HCT116 (cell line): ENCODE results near the gene SH3D21. TPM values are rescaled to one million over a fixed set of nuclear protein-coding genes. Genes with fewer than 3 reads are reported as not detected.

ENCODE experiments used
- ATAC-seq: fragments of 200-7000 bp; cut with Tn5 transposase; 2 replicates; pipeline ENCODE4 v1.9.1; 2020; ENCODE audit warnings: mild to moderate bottlenecking, moderate library complexity
- BruUV-seq: library from RNA; stranded (reverse); fragments of 400-500 nt; replicated peaks from 2 replicates; lab custom pipeline; 2021; lab: Mats Ljungman, UMichigan
- CTCF ChIA-PET: fragments of 300-600 bp; sonication (Branson Sonifier 250); formaldehyde crosslinking; loops from one replicate; lab custom pipeline; 2021; ENCODE audit warnings: antibody characterized with exemption; lab: Charles Lee
- POLR2A ChIA-PET: fragments of 300-600, 350-600 bp; sonication (Branson Sonifier 250); formaldehyde crosslinking; loops from one replicate; lab custom pipeline; 2021; ENCODE audit warnings: antibody characterized with exemption; lab: Charles Lee
- RAD21 ChIA-PET, 2 experiments: fragments of 300-600 bp; sonication (Branson Sonifier 250); formaldehyde crosslinking; loops; one replicate each; lab custom pipeline; 2023; ENCODE audit warnings: low total read pairs in 2 of 2; ENCODE audit not compliant: uncharacterized antibody in 2 of 2, unreplicated experiment in 2 of 2, low non-redundant PET in 1 of 2; lab: Charles Lee
- DNase-seq: peaks from one replicate; pipeline ENCODE4 v3.0.0-alpha.2; 2010; ENCODE audit warnings: low read depth, low spot score
- H2AFZ ChIP-seq: fragments of 200-600 bp; shearing (Covaris generic), sonication (generic); 2 replicates; pipeline ENCODE4 v1.6.1; 2017; ENCODE audit warnings: low read depth, mixed run types, mixed read lengths, antibody characterized with exemption, low read length; ENCODE audit not compliant: poor library complexity, severe bottlenecking
- H3K27ac ChIP-seq: 2 replicates; pipeline ENCODE4 v1.5.1; 2012; ENCODE audit warnings: low read depth, low read length
- H3K27me3 ChIP-seq: fragments of 200-600 bp; sonication (generic); 2 replicates; pipeline ENCODE4 v1.6.1; 2016; ENCODE audit warnings: mixed run types, low read length, mixed read lengths; ENCODE audit not compliant: insufficient read depth
- H3K36me3 ChIP-seq, 2 experiments: fragments of 200-500 bp in 1 of 2; fragments of 200-600 bp in 1 of 2; sonication (Bioruptor generic) in 1 of 2; sonication (generic) in 1 of 2; 2 replicates each; pipeline versions ENCODE4 v1.5.1 to v1.6.1; 2014 to 2016; ENCODE audit warnings: low read length in 2 of 2, inconsistent platforms in 1 of 2, mixed read lengths in 1 of 2, mixed run types in 1 of 2; ENCODE audit not compliant: insufficient read depth in 2 of 2, control insufficient read depth in 1 of 2
- H3K4me1 ChIP-seq, 2 experiments: fragments of 200-600 bp in 1 of 2; sonication (generic) in 1 of 2; 2 replicates each; pipeline versions ENCODE4 v1.5.1 to v1.6.1; 2012 to 2017; ENCODE audit warnings: low read length in 2 of 2, inconsistent platforms in 1 of 2, mild to moderate bottlenecking in 1 of 2, mixed read lengths in 1 of 2, mixed run types in 1 of 2, moderate library complexity in 1 of 2; ENCODE audit not compliant: insufficient read depth in 2 of 2, control insufficient read depth in 1 of 2
- H3K4me2 ChIP-seq: fragments of 200-600 bp; sonication (generic); 2 replicates; pipeline ENCODE4 v1.6.1; 2017; ENCODE audit warnings: mixed run types, low read length, mixed read lengths
- H3K4me3 ChIP-seq, 2 experiments: fragments of 200-600 bp in 1 of 2; sonication (generic) in 1 of 2; replicated peaks in 1 of 2; 2 replicates each; pipeline ENCODE4 v1.5.1; 2011 to 2016; ENCODE audit warnings: low read length in 2 of 2, control low read depth in 1 of 2, low read depth in 1 of 2, mild to moderate bottlenecking in 1 of 2, mixed read lengths in 1 of 2, mixed run types in 1 of 2
- H3K79me2 ChIP-seq: fragments of 200-600 bp; sonication (generic); 2 replicates; pipeline ENCODE4 v1.6.1; 2017; ENCODE audit warnings: mild to moderate bottlenecking, mixed run types, low read length, moderate library complexity, mixed read lengths; ENCODE audit not compliant: insufficient read depth
- H3K9ac ChIP-seq: fragments of 200-600 bp; sonication (generic); 2 replicates; pipeline ENCODE4 v1.6.1; 2016; ENCODE audit warnings: low read length, mixed read lengths
- H3K9me2 ChIP-seq: fragments of 200-600 bp; sonication (generic), shearing (Covaris generic); 2 replicates; pipeline ENCODE4 v1.6.1; 2017; ENCODE audit warnings: mixed run types, mild to moderate bottlenecking, moderate library complexity; ENCODE audit not compliant: insufficient read depth
- H3K9me3 ChIP-seq, 2 experiments: fragments of 200-500 bp in 1 of 2; fragments of 200-600 bp in 1 of 2; sonication (Bioruptor generic) in 1 of 2; sonication (generic) in 1 of 2; 2 replicates each; pipeline ENCODE4 v1.6.1; 2014 to 2017; ENCODE audit warnings: low read length in 2 of 2, mixed read lengths in 2 of 2, inconsistent platforms in 1 of 2, low read depth in 1 of 2, mild to moderate bottlenecking in 1 of 2, mixed run types in 1 of 2, moderate library complexity in 1 of 2; ENCODE audit not compliant: control insufficient read depth in 1 of 2, insufficient read depth in 1 of 2
- H4K20me1 ChIP-seq: fragments of 200-600 bp; sonication (generic), shearing (Covaris generic); 2 replicates; pipeline ENCODE4 v1.6.1; 2017; ENCODE audit warnings: mixed run types, mild to moderate bottlenecking, moderate library complexity; ENCODE audit not compliant: insufficient read depth
- CBX3 ChIP-seq: IDR thresholded peaks from 2 replicates; pipeline ENCODE4 v1.6.1; 2012; ENCODE audit warnings: low read depth
- CEBPB ChIP-seq: IDR thresholded peaks from 2 replicates; pipeline ENCODE4 v1.6.1; 2012; ENCODE audit warnings: low read depth
- EZH2 ChIP-seq: fragments of 200-600 bp; sonication (generic); IDR thresholded peaks from 2 replicates; pipeline ENCODE4 v1.6.1; 2017; ENCODE audit warnings: antibody characterized with exemption, mixed run types
- EZH2phosphoT487 ChIP-seq: fragments of 200-600 bp; IDR thresholded peaks from 2 replicates; pipeline ENCODE4 v1.6.1; 2018; ENCODE audit warnings: antibody characterized with exemption, borderline replicate concordance
- POLR2AphosphoS5 ChIP-seq: IDR thresholded peaks from 2 replicates; pipeline ENCODE4 v1.6.1; 2011; ENCODE audit warnings: mild to moderate bottlenecking, low read depth, low read length, moderate library complexity
- TCF7L2 ChIP-seq: IDR thresholded peaks from 2 replicates; pipeline ENCODE4 v1.7.0; 2011; ENCODE audit warnings: borderline replicate concordance, inconsistent platforms; ENCODE audit not compliant: insufficient read depth, insufficient read length; ENCODE audit errors: extremely low read depth
- intact Hi-C: fragments of 100-400 bp; cut with micrococcal nuclease; formaldehyde crosslinking; loops from 2 replicates; pipeline ENCODE4 v1.10.0; 2022
- total RNA-seq: library from RNA; stranded (reverse); gene quantifications from one replicate; pipeline ENCODE4 v1.2.1, GENCODE V29; 2021; ENCODE audit not compliant: unreplicated experiment
- TF ChIP-seq, protein P1 (sequence below): IDR thresholded peaks from 2 replicates; pipeline ENCODE4 v1.6.1; 2012
- TF ChIP-seq, protein P2 (sequence below): IDR thresholded peaks from 2 replicates; pipeline ENCODE4 v1.6.1; 2012
- TF ChIP-seq, protein P3 (sequence below): IDR thresholded peaks from 2 replicates; pipeline ENCODE4 v1.6.1; 2011; ENCODE audit warnings: mild to moderate bottlenecking, low read length, moderate library complexity; ENCODE audit not compliant: insufficient replicate concordance; ENCODE audit errors: extremely low read depth
- TF ChIP-seq, protein P4 (sequence below), 3 experiments: fragments of 200-600 bp in 1 of 3; sonication (generic) in 1 of 3; IDR thresholded peaks in 2 of 3; conservative IDR thresholded peaks in 1 of 3; 2 replicates each; pipeline ENCODE4 v1.5.1; 2012 to 2017; ENCODE audit warnings: low read depth in 2 of 3, low read length in 2 of 3, antibody characterized with exemption in 1 of 3, borderline replicate concordance in 1 of 3, control low read depth in 1 of 3, mild to moderate bottlenecking in 1 of 3, mixed read lengths in 1 of 3, mixed run types in 1 of 3, moderate library complexity in 1 of 3; ENCODE audit not compliant: insufficient read depth in 1 of 3

The SH3D21 gene
- total RNA-seq, 1 experiment from 2014 or later, result 9.3 TPM

DNA sequence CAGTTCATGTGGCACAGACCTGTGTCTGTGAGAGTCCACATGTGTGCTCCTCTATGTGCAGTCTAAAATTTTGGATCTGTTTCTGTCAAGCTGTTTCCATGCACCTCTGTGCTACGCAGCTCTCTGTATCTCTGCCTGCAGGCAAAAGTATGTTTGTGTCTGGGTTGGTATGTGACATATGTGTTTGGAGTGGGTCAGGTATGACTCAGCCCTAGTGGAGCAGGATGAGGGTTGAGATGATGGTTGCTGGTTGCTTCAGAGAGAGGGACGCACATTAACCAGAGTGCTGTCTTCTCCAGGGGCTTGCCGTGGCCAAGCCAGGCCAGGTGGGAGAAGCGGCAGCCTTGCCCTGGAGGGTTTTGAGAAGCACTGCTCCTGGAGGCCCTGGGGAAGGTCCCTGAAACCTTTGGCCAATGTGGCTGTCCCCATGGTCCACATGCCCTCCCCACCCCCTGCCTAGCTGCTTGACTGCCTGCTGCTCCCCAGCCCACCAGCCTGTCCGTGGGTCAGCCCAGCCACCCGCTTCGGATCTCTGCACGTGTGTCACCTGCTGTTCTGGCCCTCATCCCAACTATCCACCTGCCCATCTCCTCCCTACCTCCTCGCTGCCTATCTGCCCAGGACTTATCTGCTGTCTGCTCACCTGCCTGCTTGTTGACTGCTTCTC lies 21.4 kb downstream of the SH3D21 start:
- intact Hi-C loops, result no loop called here
- no peak overlapping the region for H3K9ac ChIP-seq
- H3K79me2 ChIP-seq, result peaks cover 4% of the 10 kb centered on the region; the same call in 1 of the 2 replicates
- no peak overlapping the region for H3K4me2 ChIP-seq
- ChIA-PET RAD21 (no interaction called here), CTCF (no interaction called here), POLR2A (no interaction called here)
- H3K4me3 ChIP-seq, result no peak overlapping the region
- H3K9me2 ChIP-seq, result no peaks in the 10 kb centered on the region
- no peaks in the 10 kb centered on the region for H3K9me3 ChIP-seq
- TF ChIP-seq POLR2AphosphoS5 (no peak), CEBPB (no peak)
- TF ChIP-seq, protein P1, sequence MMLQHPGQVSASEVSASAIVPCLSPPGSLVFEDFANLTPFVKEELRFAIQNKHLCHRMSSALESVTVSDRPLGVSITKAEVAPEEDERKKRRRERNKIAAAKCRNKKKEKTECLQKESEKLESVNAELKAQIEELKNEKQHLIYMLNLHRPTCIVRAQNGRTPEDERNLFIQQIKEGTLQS, result no peak
- no peak overlapping the region for H3K27ac ChIP-seq
- DNase-seq (no peak), ATAC-seq (no peak)
- BruUV-seq, result no TSS peak
- H3K36me3 ChIP-seq, result no peaks in the 10 kb centered on the region
- H3K27me3 ChIP-seq, result no peaks in the 10 kb centered on the region
- H3K4me1 ChIP-seq, result peaks cover 16 to 45% of the 10 kb centered on the region in 2 experiments
- no peak overlapping the region for H2AFZ ChIP-seq
- H4K20me1 ChIP-seq, result no peaks in the 10 kb centered on the region

DNA sequence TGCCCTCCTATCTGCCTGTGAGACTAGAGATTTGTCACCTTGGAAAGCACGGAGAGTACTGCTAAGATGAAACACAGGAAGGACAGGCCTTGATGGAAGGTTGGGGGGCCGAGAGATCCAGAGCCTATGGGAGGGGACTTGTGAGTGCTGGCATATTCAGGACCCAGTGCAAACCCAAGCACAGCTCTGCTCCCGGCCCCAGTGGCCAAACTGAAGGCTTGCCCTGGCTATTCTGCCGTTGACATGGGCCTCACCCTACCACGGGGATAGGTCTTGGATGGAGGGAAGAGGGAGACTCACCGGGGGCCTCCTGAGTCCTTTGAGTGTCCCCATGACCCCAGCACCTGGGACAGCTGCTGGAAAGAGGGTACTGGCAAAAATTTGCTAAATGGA lies 21.9 kb downstream of the SH3D21 start:
- Histone ChIP-seq H3K9me3 (no peaks in the 10 kb centered on the region), H3K27me3 (no peaks in the 10 kb centered on the region), H3K79me2 (peaks cover under 1% of the 10 kb centered on the region; the same call in 1 of the 2 replicates), H3K4me3 (no peak overlapping the region), H3K4me2 (no peak overlapping the region), H3K27ac (no peak overlapping the region), H3K9ac (no peak overlapping the region), H4K20me1 (no peaks in the 10 kb centered on the region), H3K36me3 (no peaks in the 10 kb centered on the region), H3K4me1 (peaks cover 16 to 40% of the 10 kb centered on the region in 2 experiments), H3K9me2 (no peaks in the 10 kb centered on the region), H2AFZ (no peak overlapping the region)
- no peak for DNase-seq
- intact Hi-C loops, result no loop called here
- ChIA-PET RAD21 (no interaction called here), POLR2A (no interaction called here), CTCF (no interaction called here)
- ATAC-seq, result no peak
- BruUV-seq, result no TSS peak
- TF ChIP-seq CBX3, result no peak
- TF ChIP-seq, protein P2, sequence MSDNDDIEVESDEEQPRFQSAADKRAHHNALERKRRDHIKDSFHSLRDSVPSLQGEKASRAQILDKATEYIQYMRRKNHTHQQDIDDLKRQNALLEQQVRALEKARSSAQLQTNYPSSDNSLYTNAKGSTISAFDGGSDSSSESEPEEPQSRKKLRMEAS, result no peak
- no peak for TF ChIP-seq EZH2phosphoT487
- TF ChIP-seq, protein P3, sequence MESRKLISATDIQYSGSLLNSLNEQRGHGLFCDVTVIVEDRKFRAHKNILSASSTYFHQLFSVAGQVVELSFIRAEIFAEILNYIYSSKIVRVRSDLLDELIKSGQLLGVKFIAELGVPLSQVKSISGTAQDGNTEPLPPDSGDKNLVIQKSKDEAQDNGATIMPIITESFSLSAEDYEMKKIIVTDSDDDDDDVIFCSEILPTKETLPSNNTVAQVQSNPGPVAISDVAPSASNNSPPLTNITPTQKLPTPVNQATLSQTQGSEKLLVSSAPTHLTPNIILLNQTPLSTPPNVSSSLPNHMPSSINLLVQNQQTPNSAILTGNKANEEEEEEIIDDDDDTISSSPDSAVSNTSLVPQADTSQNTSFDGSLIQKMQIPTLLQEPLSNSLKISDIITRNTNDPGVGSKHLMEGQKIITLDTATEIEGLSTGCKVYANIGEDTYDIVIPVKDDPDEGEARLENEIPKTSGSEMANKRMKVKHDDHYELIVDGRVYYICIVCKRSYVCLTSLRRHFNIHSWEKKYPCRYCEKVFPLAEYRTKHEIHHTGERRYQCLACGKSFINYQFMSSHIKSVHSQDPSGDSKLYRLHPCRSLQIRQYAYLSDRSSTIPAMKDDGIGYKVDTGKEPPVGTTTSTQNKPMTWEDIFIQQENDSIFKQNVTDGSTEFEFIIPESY, result no peak
- no peak for TF ChIP-seq CEBPB
- no peak for TF ChIP-seq EZH2
- no peak for TF ChIP-seq TCF7L2
- TF ChIP-seq, protein P4, sequence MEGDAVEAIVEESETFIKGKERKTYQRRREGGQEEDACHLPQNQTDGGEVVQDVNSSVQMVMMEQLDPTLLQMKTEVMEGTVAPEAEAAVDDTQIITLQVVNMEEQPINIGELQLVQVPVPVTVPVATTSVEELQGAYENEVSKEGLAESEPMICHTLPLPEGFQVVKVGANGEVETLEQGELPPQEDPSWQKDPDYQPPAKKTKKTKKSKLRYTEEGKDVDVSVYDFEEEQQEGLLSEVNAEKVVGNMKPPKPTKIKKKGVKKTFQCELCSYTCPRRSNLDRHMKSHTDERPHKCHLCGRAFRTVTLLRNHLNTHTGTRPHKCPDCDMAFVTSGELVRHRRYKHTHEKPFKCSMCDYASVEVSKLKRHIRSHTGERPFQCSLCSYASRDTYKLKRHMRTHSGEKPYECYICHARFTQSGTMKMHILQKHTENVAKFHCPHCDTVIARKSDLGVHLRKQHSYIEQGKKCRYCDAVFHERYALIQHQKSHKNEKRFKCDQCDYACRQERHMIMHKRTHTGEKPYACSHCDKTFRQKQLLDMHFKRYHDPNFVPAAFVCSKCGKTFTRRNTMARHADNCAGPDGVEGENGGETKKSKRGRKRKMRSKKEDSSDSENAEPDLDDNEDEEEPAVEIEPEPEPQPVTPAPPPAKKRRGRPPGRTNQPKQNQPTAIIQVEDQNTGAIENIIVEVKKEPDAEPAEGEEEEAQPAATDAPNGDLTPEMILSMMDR (IDR thresholded peaks at IDR 0.05 in 2 of 3, conservative IDR thresholded peaks at IDR 0.05 in 1 of 3; ENCODE audit: borderline replicate concordance in 1 of 3, insufficient read depth in 1 of 3, low read depth in 2 of 3, low read length in 2 of 3), result no peak
